ENCODE results near the gene OPRD1. TPM values are rescaled to one million over a fixed set of nuclear protein-coding genes. Genes with fewer than 3 reads are reported as not detected.
"Not testable (repeated sequence)": the region's sequence is repeated elsewhere in the genome, so short reads cannot be mapped to it uniquely, and the experiment has no call there.

Gene OPRD1
- 0.03 TPM for polyA plus RNA-seq (2013, experiment 1 of 2; ENCODE audit: insufficient read length)
- polyA plus RNA-seq (2013, experiment 2 of 2; ENCODE audit: insufficient read length): 0.02 TPM

DNA sequence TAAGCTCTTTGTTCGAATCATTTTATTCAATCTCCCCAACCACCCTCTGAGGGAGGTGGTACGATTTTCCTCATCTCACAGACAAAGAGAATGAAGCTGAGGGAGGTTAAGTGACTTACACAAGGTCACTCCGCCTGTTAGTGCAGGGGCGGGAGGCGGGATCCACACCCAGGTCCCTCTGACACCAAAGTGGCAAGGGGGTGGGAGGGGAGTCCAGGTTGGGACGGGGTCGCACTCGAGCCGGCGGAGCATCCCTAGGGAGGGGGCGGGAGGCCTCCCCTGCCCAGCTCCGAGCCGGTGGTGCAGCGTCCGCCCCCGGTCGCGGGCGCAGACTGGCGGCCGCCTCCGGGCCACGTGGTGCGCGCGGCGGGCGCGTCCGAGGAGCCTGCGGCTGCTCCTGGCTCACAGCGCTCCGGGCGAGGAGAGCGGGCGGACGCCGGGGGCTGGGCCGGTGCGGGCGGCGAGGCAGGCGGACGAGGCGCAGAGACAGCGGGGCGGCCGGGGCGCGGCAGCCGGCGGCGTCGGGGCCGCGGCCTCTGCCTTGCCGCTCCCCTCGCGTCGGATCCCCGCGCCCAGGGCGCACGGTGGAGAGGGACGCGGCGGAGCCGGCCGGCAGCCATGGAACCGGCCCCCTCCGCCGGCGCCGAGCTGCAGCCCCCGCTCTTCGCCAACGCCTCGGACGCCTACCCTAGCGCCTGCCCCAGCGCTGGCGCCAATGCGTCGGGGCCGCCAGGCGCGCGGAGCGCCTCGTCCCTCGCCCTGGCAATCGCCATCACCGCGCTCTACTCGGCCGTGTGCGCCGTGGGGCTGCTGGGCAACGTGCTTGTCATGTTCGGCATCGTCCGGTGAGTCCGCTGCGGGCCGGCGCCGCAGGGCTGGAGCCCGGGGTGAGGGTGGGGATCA, at the start of gene OPRD1:
OPRD1 (plus strand) TSS at position 405 of the 903 bp plus-strand sequence; CDS start at position 619, 214 bp downstream.
- no peak for DNase-seq

DNA sequence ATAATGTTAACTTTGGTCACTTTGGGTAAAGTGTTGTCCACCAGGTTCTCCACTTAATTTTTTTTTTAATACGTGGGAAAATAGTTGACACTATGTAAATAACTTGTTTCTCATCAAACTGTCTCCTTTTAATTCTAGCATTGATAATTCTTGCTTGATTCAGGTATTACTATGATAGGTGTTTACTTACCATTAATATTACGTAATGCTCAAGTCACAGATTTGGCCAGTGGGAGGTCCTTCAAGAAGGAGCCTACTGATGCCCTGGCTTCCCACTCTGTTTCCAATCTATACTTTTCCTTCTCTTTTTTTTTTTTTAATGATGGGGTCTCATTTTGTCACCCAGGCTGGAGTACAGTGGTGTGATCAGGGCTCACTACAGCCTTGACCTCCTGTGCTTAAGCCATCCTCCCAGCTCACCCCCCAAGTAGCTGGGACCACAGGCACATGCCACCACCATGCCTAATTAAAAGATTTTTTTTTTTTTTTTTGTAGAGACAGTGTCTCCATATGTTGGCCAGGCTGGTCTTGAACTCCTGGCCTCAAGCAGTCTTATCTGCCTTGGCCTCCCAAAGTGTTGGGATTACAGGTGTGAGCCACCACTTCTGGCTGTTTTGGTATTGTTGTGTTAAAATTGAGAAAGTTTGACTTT, 45.3 kb upstream of the OPRD1 start:
- no peak for DNase-seq

DNA sequence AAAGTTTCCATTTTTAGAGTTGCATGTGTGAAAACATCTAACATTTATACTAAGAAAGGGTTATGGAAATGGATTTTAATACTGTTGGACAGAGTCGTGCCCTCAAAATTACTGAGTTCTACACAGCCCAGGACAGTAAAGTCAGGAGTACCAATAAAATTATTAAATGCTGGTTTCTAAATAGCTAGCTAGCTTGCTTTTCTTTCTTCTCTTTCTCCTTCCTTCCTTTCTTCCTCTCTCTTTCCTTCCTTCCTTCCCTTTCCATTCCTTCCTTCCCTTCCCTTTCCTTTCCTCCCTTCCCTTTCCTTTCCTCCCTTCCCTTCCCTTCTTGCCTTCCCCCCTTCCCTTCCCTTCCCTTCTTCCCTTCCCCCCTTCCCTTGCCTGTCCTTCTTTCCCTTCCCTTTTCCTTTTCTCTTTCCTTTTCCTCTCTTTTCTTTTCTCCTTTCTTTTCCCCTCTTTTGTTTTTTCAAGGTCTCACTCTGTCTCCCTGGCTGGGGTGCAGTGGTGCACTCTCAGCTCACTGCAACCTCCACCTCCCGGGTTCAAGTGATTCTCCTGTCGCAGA, 41.3 kb upstream of the OPRD1 start:
- DNase-seq: no peak

DNA sequence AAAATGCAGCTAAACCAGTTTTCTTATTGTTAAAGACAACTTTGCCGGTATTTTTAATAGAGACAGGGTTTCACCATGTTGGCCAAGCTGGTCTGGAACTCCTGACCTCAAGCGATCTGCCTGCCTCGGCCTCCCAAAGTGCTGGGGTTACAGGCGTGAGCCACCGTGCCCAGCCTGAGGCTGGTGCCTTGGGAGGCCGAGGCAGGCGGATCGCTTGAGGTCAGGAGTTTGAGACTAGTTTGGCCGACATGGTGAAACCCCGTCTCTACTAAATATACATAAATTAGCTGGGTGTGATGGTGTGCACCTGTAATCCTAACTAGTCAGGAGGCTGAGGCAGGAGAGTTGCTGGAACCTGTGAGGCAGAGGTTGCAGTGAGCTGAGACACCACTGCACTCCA, 40.0 kb upstream of the OPRD1 start:
- not testable (repeated sequence) for DNase-seq

DNA sequence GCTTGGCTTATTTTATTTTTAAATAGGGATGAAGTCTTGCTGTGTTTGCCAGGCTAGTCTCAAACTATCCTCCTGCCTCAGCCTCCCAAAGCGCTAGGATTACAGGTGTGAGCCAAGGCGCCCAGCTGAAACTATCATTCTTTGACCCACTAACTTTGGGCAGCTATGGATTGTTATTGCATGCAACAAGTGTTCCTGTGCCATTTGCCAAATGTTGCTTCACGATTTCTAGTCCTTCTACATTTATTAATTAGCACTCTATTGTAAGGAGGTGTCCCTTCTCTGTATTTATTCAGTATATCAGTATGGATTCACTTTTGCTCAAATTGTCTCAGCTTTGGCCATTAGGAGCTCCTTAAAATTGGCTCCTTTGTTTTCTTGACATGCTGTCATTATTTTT, 38.9 kb upstream of the OPRD1 start:
- DNase-seq: no peak

DNA sequence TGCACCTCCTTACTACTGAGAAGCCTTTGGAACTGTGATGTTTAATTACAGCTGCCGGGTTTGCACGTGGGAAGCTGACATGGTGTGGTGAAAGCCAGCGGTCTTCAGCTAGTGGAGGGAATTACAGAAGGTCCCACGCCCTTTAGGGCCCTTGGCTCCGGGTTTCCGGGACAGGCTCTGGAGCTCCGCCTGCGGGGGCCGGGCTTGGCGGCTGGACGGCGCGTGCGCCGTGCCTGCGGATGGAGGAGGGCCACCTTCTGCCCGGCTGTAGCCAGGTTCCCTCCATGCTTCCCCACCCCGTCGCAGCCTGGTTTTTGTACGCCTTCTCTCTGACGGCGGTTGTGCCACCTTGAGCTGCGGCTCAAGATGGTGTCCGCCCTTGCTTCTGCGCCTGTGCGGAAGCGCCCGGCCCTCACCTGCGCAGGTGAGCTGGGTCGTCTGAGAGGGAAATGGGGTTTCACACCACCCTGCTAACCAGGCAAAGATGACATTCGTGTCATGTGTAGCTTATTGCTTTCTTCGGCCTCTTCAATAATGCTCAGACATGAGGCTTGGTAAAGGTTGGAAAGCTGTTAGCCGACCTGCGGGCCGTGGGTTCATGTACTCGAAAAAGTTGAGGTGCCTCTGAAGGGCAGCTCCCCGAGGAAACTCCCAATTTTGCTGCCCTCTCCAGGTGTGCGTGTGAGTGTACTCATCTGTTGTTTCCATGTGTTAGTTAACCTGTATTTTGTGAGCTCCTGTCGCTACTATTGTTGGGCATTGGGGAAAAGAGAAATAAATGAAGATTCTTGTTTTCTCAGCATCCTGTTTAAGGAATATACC, 36.6 kb upstream of the OPRD1 start:
- DNase-seq: peak; percentile 38

DNA sequence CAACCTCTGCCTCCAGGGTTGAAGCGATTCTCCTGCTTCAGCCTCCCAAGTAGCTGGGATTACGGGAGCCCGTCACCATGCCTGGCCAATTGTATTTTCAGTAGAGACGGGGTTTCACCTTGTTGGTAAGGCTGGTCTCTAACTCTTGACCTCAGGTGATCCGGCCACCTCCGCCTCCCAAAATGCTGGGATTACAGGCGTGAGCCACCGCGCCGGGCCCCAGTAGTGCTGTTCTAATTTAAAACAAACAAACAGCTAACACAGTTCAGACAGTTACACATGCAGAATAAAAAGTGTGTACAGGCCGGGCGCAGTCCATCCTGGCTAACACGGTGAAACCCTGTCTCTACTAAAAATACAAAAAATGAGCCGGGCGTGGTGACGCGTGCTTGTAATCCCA, 35.6 kb upstream of the OPRD1 start:
- DNase-seq: no peak

DNA sequence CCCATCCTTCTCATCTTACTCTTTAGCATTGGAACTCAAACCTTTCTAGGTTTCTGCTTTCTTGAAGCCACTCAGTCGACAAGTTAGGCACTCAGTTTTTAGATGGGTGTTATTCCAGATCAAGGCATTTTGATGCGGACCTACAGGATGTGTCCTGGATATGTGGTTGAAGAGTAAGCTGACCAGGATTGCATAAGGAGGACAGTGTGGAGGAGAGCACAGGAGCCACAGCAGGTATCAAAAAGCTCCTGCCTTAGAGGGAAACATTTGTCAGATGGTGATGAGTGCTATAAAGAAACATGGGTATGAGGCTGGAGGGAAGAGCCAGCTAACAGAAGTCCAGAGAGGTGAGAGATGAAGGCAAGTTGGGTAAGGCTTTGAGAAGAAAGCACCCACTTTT, 33.9 kb upstream of the OPRD1 start:
- DNase-seq: no peak

DNA sequence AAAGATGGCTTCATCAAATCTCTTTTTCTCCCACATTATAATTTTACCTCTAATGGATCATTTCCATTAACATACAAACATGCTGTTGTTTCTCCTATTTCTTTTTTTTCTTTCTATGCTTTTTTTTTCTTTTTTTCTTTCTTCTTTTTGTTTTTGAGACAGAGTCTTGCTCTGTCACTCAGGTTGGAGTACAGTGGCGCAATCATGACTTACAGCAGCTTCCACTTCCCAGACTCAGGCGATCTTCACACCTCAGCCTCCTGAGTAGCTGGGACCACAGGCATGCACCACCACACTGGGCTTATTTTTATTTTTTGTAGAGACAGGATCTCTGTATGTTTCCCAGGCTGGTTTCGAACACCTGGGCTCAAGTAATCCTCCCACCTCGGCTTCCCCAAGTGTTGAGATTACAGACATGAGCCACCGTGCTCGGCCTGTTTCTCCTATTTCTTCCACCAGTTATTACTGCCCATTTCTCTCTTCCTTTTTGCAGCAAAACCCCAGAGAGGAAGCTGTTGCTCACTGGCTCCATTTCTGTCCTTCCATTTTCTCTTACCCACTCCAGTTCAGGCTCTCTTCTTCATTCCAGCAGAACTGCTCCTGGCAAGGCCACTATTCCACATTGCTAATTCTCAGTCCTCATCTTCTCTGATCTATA, 32.1 kb upstream of the OPRD1 start:
- DNase-seq: no peak

DNA sequence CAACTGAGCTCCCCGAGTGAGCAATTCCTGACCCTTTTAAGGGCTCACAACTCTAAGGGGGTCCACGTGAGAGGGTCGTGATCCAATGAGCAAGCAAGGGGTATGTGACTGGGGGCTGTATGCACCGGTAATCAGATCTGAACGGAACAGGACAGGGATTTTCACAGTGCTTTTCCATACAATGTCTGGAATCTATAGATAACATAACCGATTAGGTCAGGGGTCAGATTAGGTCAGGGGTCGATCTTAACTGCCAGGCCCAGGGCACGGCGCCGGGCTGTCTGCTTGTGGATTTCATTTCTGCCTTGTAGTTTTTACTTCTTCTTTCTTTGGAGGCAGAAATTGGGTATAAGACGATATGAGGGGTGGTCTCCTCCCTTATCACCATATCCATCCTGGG, 30.7 kb upstream of the OPRD1 start:
- DNase-seq: no peak

DNA sequence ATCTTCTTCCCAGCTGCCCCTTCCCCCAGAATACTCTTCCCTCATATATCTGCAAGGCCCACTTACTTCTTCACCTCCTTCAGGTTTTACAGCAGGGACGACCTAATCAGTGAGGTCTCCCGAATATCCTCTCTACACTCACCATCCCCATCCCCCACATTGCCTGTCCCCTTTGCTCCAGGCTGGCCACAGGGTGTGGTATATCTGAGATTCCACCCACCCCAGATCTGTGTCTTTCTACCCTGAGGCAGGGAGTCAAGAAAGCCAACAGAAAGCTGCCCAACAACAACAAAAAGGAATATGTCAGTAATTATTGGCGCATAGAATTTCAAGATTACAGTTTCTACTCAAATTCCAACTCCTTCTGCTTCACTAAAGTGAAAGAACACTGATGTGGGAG, 30.0 kb upstream of the OPRD1 start:
- DNase-seq: no peak

DNA sequence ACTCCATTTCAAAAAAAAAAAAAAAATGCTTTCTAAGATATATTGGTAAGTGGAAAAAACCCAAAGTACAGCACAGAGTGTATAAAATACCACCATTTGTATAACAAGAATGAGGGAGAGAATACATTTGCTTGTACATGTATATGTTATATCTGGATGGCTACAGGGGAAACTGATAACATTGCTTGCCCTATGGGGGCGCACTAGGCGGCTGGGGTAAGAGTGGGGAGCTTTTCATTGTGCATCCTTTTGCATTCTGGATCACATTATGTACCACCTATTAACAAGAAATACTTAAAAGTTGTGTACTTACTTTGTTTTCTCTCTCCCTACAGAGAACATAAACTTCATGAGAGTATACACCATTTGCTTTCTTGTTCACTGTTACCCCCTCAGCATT, 28.6 kb upstream of the OPRD1 start:
- DNase-seq: no peak

DNA sequence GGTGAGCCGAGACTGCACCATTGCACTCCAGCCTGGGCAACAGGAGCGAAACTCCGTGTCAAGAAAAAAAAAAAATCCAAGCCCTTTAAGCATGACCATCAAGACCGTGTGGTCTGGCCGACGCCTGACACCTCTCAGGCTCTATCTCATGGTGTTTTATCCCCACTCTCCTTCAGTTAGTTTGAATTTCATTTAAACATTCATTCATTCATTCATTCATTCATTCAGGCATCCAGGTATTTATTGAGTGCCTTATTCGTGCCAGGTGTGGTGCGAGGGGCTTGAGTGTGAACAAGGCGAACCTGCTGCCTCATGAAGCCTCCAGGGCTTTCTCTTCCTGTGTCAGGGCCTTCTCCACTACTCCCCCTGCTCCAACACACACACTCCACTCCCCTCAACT, 22.6 kb upstream of the OPRD1 start:
- no peak for DNase-seq

DNA sequence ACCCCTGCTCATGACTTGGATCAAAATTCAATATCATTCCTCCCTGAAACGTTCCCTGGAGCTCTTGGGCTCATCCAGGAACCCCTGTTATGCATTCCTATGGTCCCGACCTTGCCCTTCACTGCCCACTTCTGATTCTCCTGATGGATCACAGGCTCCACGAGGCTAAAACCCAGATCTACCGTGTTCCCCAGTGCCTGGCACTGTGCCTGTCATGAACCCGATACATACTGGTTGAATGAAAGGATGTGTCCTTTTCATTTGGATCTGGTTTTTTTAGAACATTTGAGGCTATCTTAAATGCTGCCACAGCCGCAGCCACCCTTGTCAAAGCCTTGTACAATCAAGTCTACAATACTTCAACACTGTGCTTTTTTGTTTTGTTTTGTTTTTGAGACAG, 22.2 kb upstream of the OPRD1 start:
- DNase-seq: no peak

DNA sequence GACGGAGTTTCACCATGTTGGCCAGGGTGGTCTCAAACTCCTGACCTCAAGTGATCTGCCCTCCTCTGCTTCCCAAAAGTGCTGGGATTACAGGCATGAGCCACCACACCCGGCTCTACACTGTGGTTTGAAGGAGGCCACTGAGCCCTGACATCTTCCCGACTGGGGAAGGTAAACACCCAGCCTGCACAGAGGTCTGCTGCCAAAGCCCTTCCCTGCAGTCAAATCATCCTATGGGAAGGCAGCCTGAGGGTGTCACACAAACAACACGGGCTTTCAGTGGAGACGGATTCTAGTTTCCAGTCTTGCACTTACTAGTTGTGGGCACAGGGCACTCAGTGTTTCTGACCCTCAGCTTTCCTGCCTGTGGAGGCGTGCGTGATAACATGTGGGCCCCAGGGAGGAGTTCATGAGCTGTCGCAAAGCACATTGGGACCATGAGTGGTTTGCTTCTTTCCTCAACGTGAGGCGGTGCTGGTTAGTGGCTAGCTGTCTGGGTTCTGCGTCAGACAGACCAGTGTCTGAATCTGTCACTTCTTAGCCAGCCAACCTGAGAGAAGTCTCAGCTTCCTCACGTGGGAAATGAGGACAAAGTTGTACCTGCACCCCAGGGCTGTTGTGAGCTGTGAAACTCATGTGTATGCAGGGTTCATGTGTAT, 21.5 kb upstream of the OPRD1 start:
- no peak for DNase-seq

DNA sequence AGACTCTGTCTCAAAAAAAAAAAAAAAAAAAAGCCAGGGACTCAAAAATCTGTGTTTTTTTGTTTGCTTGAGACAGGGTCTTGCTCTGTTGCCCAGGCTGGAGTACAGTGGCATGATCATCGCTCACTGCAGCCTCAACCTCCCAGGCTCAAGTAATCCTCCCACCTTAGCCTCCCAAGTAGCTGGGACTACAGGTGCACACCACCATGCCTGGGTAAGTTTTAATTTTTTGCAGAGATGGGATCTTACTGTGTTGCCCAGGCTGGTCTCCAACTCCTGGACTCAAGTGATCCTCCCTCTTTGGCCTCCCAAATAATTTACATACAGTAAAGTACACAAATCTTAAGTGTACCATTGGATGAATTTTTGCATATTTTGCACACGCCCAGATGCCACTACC, 20.0 kb upstream of the OPRD1 start:
- DNase-seq: not testable (repeated sequence)

DNA sequence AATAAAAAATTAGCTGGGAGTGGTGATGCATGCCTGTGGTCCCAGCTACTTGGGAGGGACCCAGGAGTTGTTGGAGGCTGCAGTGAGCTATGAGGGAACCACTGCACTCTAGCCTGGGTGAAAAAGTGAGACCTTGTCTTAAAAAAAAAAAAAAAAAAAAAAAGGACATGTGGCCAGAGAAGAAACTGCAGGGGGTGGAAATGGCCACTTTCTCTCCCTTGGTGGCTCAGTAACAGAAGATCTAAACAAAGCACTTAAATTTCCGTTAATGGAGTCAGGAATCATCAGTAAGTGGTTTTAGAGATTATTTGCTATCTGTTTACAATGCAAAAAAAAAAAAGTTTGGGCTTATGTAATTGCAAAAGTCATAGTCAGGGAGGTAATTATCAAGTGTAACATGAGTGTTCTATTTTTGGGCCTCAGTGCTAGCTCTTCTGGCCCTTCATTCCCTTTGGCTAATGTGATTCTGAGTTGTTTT, 19.3 kb upstream of the OPRD1 start:
- DNase-seq: no peak

DNA sequence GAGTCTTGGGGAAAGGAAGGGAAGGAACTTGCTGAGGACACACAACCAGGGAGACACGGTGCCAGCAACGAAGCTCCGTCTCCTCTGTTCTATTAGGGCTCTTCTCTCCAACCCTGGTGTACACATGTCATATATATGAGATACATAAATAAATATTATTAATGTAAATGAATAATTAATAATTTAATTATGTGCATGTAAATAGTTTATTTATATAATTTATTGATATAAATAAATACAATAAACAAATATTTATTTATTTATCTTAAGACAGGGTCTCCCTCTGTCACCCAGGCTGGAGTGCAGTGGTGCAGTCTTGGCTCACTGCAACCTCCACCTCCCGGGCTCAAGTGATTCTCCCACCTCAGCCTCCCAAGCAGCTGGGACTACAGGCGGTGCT, 17.4 kb upstream of the OPRD1 start:
- not testable (repeated sequence) for DNase-seq

DNA sequence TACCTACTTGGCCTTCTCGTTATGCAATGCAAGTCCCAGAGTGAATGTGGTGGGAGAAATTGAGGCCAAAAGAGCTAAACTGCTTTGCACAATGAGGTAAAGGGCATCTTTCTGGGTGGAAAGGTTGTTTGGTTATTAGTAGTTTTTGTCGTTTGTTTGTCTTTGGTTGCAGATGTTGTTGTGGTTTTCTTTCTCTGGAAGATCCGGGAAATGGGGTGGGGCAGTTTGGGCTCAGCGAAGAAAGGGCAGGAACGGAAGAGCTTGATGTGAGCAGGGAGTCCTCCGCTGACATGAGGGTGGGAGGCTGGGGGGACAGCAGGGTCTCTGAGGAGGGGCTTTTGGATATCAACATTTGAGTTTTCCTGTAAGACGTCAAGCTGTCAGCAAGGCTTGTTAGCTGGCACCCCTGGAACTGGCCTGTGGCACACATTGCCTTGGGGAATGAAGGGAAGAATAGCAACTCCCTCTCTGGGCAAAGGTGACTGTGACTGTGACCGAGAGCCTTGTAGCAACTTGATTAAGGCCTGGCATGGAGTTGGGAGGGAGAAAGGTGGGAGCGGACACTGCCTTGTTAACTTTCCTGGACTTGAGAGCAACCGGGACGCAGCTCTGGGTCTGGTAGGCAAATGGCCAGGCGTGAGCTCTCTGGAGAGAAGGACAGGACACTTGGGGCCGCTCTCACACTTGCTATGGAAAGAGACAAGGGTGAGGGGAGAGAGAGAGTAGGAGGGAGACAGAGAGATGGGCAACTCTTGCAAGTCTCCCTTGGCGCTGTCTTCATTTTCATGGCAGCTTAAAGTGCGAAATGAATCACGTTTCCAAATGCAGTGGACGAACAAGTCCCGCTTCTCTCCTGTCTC, 15.4 kb upstream of the OPRD1 start:
- DNase-seq: peak; percentile 6

DNA sequence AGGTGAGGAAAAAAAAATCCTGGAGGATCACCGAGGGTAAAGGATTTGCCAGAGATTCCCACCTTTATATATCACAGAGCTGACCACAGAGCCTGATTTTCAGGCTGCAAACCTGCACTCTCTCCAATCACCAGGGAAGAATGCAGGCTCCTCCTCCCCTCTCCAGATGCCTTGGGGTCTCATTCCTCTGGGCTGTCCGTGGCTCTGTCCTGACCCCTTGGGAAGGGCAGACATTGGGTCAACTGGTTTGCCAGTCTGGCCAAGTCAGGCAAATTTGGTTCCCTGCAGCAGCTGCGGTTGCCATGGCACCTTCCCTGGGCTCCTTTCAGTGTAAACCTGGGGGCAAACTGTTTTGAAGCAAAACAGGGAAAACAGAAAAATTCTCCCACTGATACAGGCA, 11.6 kb upstream of the OPRD1 start:
- DNase-seq: no peak
